SK-N-SH treated with all-trans-retinoic acid at 6 μM for 48 hours (cell line): ENCODE results near the gene NPTXR.

ENCODE experiments used
- ISL1 ChIP-seq: fragments of 250-450 bp; sonication (Bioruptor Pico); IDR thresholded peaks from 2 replicates; pipeline ENCODE4 v2.1.2; 2022; ENCODE audit warnings: mild to moderate bottlenecking, moderate library complexity
- TCF4 ChIP-seq: fragments of 250-450 bp; sonication (Bioruptor Pico); IDR thresholded peaks from 2 replicates; pipeline ENCODE4 v1.8.0; 2021; ENCODE audit warnings: mild to moderate bottlenecking, moderate library complexity, borderline replicate concordance
- ZFP3 ChIP-seq: fragments of 250-450 bp; sonication (Bioruptor Pico); IDR thresholded peaks from 2 replicates; pipeline ENCODE4 v1.5.0; 2020; ENCODE audit warnings: mild to moderate bottlenecking, moderate library complexity

GRCh38 chr22:38843657-38844314, at the start of gene NPTXR:
- no peak for TF ChIP-seq TCF4 (CRISPR knock-in tag)
- no peak for TF ChIP-seq ZFP3 (CRISPR knock-in tag)
- no peak for TF ChIP-seq ISL1 (CRISPR knock-in tag)
